Mammary epithelial cell (primary cell): ENCODE data around the gene PPA2.

Source experiments
- CTCF ChIP-seq, 2 donors: IDR thresholded peaks in 1 of 2; conservative IDR thresholded peaks in 1 of 2; 2 replicates each; pipeline ENCODE4 v1.5.1; 2011 to 2012; ENCODE audit warnings: inconsistent platforms in 2 of 2, low read length in 2 of 2, mild to moderate bottlenecking in 2 of 2, control low read depth in 1 of 2, low read depth in 1 of 2; ENCODE audit not compliant: insufficient read depth in 1 of 2; ENCODE audit errors: extremely low read depth in 1 of 2
- EZH2 ChIP-seq: IDR thresholded peaks from 2 replicates; pipeline ENCODE4 v1.6.1; 2012; ENCODE audit warnings: low read length, inconsistent platforms, borderline replicate concordance

GRCh38 chr4:105495667-105496066, 21.8 kb upstream of the PPA2 start:
- TF ChIP-seq CTCF (conservative IDR thresholded peaks at IDR 0.05 in 1 of 2, IDR thresholded peaks at IDR 0.05 in 1 of 2; ENCODE audit: extremely low read depth in 1 of 2, insufficient read depth in 1 of 2, low read depth in 1 of 2, low read length in 2 of 2) (no peak), EZH2 (no peak)
